Mucosa of descending colon (tissue), 3 donors: ENCODE data around the gene TRA2A. TPM values are rescaled to one million over a fixed set of nuclear protein-coding genes. Genes with fewer than 3 reads are reported as not detected.

Experiments
- ATAC-seq: fragments of 200-7000 bp; cut with Tn5 transposase; one replicate; pipeline ENCODE4 v1.9.1; 2020; ENCODE audit warnings: mild to moderate bottlenecking, moderate library complexity
- DNase-seq, 3 donors: peaks; one replicate each; pipeline ENCODE4 v3.0.0-alpha.2; 2020
- H3K36me3 ChIP-seq: fragments of 200-600 bp; one replicate; pipeline ENCODE4 v1.8.0; 2021; ENCODE audit warnings: low read depth, mild to moderate bottlenecking
- H3K4me1 ChIP-seq: fragments of 200-600 bp; one replicate; pipeline ENCODE4 v1.8.0; 2021; ENCODE audit warnings: low read depth, mild to moderate bottlenecking
- H3K4me3 ChIP-seq: fragments of 200-600 bp; one replicate; pipeline ENCODE4 v1.8.0; 2021; ENCODE audit warnings: mild to moderate bottlenecking
- H3K9me3 ChIP-seq: fragments of 200-600 bp; one replicate; pipeline ENCODE4 v1.8.0; 2021; ENCODE audit warnings: mild to moderate bottlenecking
- intact Hi-C, 2 donors: fragments of 100-400 bp; cut with DNase I in 1 of 2; cut with micrococcal nuclease in 1 of 2; formaldehyde crosslinking; loops; one replicate each; pipeline versions ENCODE4 v1.11.0 to v1.11.1; 2022; cut with DNase I, micrococcal nuclease
- total RNA-seq, 3 donors: library from RNA; stranded (reverse); fragmentation: NEBNext Ultra II Directional in 2 of 3; extraction: Animal tissue kit (Norgen Biotek cat#: 25700) in 2 of 3; gene quantifications; one replicate each; pipeline versions ENCODE4 v1.2.1 to v1.2.4, GENCODE V29; 2021 to 2023
- TF ChIP-seq, protein P1 (sequence below): fragments of 200-600 bp; IDR thresholded peaks from one replicate; pipeline ENCODE4 v1.8.0; 2022; ENCODE audit warnings: antibody characterized with exemption, mild to moderate bottlenecking
- donor health status: DM: no; HTN: no; CAD: no; lungs with moderate emphysema.
- donor health status: DM: no; HTN: no; CAD: no.
- donor health status: DM: no; HTN: yes; CAD: no.

TRA2A gene
- total RNA-seq, 3 donors from 2014 or later, result 74.6 to 79.3 (median 76.8) TPM

DNA sequence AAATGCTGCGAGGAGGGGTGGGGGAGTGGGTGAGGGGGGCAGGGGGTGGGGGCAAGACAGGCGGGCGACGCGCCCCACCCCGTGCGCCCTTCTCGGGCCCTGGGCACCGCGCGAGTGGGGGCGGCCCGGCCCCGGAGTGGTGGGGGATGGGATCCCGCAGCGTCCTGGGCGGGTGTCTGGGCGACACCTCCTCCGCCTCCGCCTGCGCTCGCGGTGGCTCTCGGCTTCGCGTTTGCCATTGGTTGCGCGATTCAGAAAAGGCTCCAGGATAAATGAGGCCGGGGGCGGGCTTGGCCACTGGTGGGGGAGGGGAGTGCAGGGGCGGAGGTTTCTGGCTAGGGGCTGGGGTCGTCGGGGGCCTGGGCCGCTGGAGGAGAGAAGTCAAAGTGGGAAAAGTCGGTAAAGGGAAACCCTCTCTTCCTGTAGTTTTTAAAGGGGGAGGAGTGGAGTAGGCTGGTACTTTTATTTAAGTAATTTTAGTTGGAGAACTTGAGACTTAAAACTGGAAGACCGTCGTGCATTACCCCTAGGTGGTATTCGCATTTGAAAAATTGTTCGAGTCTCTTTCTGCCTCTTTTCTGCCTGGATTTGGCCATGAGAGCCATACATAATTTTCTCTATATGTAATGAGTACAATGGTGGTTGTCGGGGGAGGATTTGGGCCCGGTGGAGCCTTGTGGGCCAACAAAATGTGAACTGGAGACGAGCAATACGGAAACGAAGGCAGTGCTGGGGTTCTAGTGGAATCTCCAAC lies 60.5 kb downstream of the TRA2A start:
- intact Hi-C loops, result no loop called here
- peak; percentile 21 to 56 (median 53) for DNase-seq
- peak; percentile 37 for ATAC-seq
- H3K9me3 ChIP-seq, result no peaks in the 10 kb centered on the region
- H3K36me3 ChIP-seq, result no peaks in the 10 kb centered on the region
- TF ChIP-seq, protein P1, sequence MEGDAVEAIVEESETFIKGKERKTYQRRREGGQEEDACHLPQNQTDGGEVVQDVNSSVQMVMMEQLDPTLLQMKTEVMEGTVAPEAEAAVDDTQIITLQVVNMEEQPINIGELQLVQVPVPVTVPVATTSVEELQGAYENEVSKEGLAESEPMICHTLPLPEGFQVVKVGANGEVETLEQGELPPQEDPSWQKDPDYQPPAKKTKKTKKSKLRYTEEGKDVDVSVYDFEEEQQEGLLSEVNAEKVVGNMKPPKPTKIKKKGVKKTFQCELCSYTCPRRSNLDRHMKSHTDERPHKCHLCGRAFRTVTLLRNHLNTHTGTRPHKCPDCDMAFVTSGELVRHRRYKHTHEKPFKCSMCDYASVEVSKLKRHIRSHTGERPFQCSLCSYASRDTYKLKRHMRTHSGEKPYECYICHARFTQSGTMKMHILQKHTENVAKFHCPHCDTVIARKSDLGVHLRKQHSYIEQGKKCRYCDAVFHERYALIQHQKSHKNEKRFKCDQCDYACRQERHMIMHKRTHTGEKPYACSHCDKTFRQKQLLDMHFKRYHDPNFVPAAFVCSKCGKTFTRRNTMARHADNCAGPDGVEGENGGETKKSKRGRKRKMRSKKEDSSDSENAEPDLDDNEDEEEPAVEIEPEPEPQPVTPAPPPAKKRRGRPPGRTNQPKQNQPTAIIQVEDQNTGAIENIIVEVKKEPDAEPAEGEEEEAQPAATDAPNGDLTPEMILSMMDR, result no peak
- peaks cover 52% of the 10 kb centered on the region for H3K4me1 ChIP-seq
- no peak overlapping the region for H3K4me3 ChIP-seq

DNA sequence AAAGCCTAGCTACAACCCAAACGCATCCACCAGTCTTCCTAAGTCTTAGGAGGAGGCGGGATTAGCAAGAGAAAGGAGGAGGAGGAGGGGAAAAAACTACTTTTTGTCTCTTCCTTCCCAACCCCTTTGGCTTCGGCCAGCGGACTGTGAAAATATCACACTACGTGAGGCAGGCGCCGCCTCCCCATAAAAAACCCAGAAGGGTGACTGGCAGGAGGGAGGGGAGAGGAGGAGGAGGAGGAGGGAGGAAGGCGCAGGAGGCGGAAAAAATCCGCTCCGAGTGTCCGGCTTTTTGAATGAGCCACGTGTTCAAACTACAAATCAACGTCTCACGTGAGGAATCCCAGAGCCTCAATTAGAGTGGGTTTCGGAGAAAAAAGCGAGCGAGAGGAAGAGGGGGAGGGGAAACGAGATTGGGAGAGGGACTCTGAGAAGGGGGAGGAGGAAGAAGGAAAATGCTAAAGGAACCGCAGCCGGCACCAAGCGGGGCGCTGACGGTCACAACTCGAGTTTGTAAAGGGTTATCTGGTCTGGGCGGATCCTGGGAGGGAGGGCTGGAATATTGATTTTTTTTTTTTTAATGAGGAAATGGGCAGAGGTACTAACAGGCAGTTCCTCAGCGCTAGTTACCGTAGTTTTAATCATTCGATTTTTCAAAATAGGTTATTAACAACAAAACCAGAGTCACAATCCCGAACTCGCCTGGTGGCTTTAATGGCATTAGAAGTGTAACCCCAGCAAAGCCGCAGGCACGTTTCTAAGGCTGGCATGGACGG lies 61.3 kb downstream of the TRA2A start, which contains the start of gene IGF2BP3:
IGF2BP3 (minus strand) TSS at position 162 of the 776 bp plus-strand sequence. CDS start 381 bp downstream, outside the sequence.
- DNase-seq (peak; percentile 51 to 59 (median 57)), ATAC-seq (peak; percentile 37)
- TF ChIP-seq, protein P1, result no peak
- H3K4me1 ChIP-seq, result peaks cover 52% of the 10 kb centered on the region
- intact Hi-C loops, result no loop called here
- H3K36me3 ChIP-seq, result no peaks in the 10 kb centered on the region
- H3K4me3 ChIP-seq, result no peak within 1 kb of the TSS
- H3K9me3 ChIP-seq, result no peaks in the 10 kb centered on the region

DNA sequence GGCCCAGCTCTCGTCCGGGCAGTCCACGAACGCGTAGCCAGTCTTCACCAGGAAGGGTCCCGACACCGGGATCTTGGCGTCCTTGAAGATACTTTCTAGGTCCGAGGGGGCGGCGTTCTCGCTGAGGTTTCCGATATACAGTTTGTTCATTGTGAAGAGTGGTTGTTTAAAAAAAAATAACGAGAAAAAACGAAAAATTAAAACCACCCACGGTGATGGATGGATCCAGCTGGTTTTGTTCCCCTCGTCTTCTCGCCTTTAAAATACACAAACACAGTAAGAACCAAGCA lies 61.9 kb downstream of the TRA2A start:
- no peak overlapping the region for H3K4me3 ChIP-seq
- ATAC-seq (no peak), DNase-seq (peak in 1 of 3 donors; percentile 34)
- TF ChIP-seq, protein P1, result no peak
- H3K9me3 ChIP-seq, result no peaks in the 10 kb centered on the region
- intact Hi-C loops, result no loop called here
- peaks cover 52% of the 10 kb centered on the region for H3K4me1 ChIP-seq
- no peaks in the 10 kb centered on the region for H3K36me3 ChIP-seq

DNA sequence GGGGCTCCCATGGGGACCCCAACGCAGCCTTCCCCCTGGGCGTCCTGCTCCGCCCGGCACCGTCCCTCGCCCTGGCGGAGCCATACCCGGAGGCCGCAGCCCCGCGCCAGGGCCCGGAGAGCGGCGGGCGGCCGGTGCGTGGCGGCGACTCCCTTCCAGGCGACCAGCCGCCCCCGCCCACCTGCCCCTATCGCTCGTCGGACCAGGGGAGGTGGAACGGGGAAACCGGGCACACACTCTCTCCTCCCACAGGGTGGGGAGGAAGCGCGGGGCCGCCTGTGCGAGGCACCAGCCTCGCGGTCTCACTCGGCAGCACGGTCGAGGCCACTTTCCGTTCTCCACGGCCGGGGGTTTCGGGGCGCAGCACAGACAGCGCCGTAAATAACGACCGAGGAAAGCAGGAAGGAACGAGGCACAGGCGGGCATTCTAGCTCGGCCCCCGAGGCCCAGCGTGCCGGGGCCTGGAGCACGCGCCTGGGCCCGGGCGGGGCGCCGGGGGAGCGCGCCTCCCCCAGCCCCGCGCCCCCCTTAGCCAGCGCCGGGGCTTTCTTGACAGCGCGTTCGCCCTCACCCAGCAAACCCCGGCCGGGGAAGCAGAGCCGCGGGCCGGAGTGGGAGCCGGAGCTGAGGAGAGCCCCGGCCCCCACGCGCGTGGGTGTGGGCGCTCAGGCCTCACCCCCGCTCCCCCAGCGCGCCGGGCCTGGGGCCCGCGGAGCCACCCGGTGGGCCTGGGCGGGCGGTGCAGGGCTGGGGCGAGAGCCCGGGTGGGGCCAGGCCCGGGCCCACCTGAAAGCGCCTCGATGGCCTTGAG lies 62.4 kb downstream of the TRA2A start:
- ATAC-seq, result peak; percentile 3
- Histone ChIP-seq H3K36me3 (no peaks in the 10 kb centered on the region), H3K4me3 (no peak overlapping the region), H3K4me1 (peaks cover 49% of the 10 kb centered on the region), H3K9me3 (no peaks in the 10 kb centered on the region)
- TF ChIP-seq, protein P1, result no peak
- DNase-seq, result peak in 1 of 3 donors; percentile 28
- intact Hi-C loops, result no loop called here

DNA sequence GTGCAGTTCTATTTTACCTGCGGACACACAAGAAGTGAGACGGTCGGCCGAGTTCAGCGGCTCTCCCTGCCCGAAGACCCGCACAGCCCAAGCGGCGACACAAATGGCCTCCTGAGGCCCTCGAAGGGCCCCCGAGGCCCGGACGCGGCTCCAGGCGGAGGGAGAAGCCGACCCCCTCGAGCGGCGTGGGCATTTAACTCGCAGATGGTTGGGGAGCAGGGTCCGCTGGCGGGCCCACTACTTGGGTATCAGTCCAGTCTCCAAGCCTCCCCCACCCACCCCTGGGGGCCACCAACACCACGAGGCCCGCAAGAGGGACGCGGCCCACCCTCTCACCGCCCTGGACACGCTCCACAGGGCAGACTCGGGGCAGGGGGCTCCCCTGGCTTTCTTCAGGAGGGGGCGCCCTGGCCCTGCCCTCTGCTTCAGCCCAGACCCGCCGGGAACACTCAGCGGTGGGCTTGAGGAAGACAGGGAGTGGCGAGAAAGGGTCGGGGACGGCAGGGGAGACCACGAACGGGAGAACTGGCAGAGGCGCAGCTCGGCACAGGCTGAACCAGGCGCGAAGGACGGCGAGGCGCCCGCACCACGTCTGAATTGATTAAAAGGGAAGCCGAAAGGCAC lies 63.1 kb downstream of the TRA2A start:
- no peaks in the 10 kb centered on the region for H3K36me3 ChIP-seq
- DNase-seq (no peak), ATAC-seq (no peak)
- H3K9me3 ChIP-seq, result no peaks in the 10 kb centered on the region
- H3K4me3 ChIP-seq, result no peak overlapping the region
- intact Hi-C loops, result no loop called here
- peaks cover 42% of the 10 kb centered on the region for H3K4me1 ChIP-seq
- TF ChIP-seq, protein P1, result no peak
